Endodermal cell (in vitro differentiated cells): ENCODE results near the gene TCF3. TPM values are rescaled to one million over a fixed set of nuclear protein-coding genes. Genes with fewer than 3 reads are reported as not detected.

ENCODE experiments used
- DNase-seq: peaks from one replicate; pipeline ENCODE4 v3.0.0-alpha.2; 2017
- H3K27ac ChIP-seq: 2 replicates; pipeline ENCODE4 v1.5.1; 2013; ENCODE audit warnings: mild to moderate bottlenecking, low read depth, low read length, moderate library complexity
- H3K27me3 ChIP-seq: 2 replicates; pipeline ENCODE4 v1.6.1; 2013; ENCODE audit warnings: mild to moderate bottlenecking, low read length, moderate library complexity; ENCODE audit not compliant: insufficient read depth, control insufficient read depth, poor library complexity, severe bottlenecking
- H3K36me3 ChIP-seq: 2 replicates; pipeline ENCODE4 v1.7.0; 2013; ENCODE audit warnings: mild to moderate bottlenecking, low read length, moderate library complexity; ENCODE audit not compliant: control insufficient read depth, insufficient read depth
- H3K4me1 ChIP-seq: one replicate; pipeline ENCODE4 v1.7.0; 2013; ENCODE audit warnings: low read length; ENCODE audit not compliant: control insufficient read depth, insufficient read depth
- H3K4me3 ChIP-seq: 2 replicates; pipeline ENCODE4 v1.5.1; 2013; ENCODE audit warnings: mild to moderate bottlenecking, low read length, moderate library complexity
- H3K9ac ChIP-seq: 2 replicates; pipeline ENCODE4 v1.6.1; 2013; ENCODE audit warnings: mild to moderate bottlenecking, low read length, moderate library complexity; ENCODE audit not compliant: poor library complexity, severe bottlenecking; ENCODE audit errors: extremely low read depth
- H3K9me3 ChIP-seq: 2 replicates; pipeline ENCODE4 v1.6.1; 2013; ENCODE audit warnings: mild to moderate bottlenecking, low read length, moderate library complexity; ENCODE audit not compliant: control insufficient read depth
- H3K27ac Mint-ChIP-seq: 2 replicates; pipeline ENCODE4 v1.8.0; 2020; ENCODE audit warnings: mixed read lengths
- H3K27me3 Mint-ChIP-seq: 2 replicates; pipeline ENCODE4 v1.8.0; 2021; ENCODE audit warnings: mild to moderate bottlenecking, mixed read lengths; ENCODE audit not compliant: insufficient read depth
- H3K36me3 Mint-ChIP-seq: 2 replicates; pipeline ENCODE4 v1.8.0; 2020; ENCODE audit warnings: low read depth, mixed read lengths
- H3K4me1 Mint-ChIP-seq: 2 replicates; pipeline ENCODE4 v1.8.0; 2020; ENCODE audit warnings: mixed read lengths
- H3K4me3 Mint-ChIP-seq: 2 replicates; pipeline ENCODE4 v1.8.0; 2020; ENCODE audit warnings: mild to moderate bottlenecking, moderate library complexity, mixed read lengths
- H3K9me3 Mint-ChIP-seq: 2 replicates; pipeline ENCODE4 v1.8.0; 2020; ENCODE audit warnings: mild to moderate bottlenecking, mixed read lengths
- CTCF ChIP-seq: fragments of 200-600 bp; sonication (generic); conservative IDR thresholded peaks from 2 replicates; pipeline ENCODE4 v1.5.0; 2021; ENCODE audit warnings: antibody characterized with exemption, mild to moderate bottlenecking
- WGBS, 2 experiments: methylation state at CpG; one replicate each; pipeline versions ENCODE4 v1.1.5 to v1.1.7; 2013; ENCODE audit warnings: missing lambda C conversion rate in 2 of 2, mixed read lengths in 1 of 2; ENCODE audit not compliant: insufficient coverage in 1 of 2, insufficient read length in 1 of 2; 5-methylcytosine and 5-hydroxymethylcytosine counted together
- total RNA-seq, 2 donors: library from RNA; stranded (reverse); fragmentation: NEBNext Ultra II Directional in 1 of 2; extraction: Animal tissue kit (Norgen Biotek cat#: 25700) in 1 of 2; gene quantifications; 2 replicates in 1 of 2; 3 replicates in 1 of 2; pipeline ENCODE4 v1.2.1, GENCODE V29; 2021

Gene TCF3
- total RNA-seq, 2 donors from 2014 or later, result 233 to 268 TPM

DNA sequence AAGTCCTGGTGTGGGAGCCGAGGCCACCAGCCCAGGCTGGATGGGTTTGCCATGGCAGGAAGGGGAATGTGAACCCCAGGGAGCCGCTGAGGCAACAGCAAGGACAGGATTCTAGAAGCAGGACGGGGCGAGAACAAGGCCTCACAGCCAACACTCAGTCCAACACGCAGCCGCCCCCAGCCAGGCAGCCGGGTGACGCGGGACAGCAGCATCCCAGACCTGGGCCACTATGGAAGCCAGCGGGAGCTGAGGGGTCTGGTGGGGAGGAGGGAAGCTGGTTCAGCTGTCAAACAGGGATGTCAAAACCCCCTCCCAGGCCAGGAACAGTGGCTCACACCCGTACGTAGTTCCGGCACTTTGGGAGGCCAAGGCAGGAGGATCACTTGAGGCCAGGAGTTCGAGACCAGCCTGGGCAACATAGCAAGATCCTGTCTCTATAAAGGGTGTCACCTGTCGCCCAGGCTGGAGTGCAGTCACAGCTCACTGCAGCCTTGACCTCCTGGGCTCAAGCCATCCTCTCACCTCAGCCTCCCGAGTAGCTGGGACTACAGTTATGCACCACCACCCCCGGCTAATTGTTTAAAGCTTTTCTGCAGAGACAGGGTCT is 91.1 kb downstream of the TCF3 start:
- H3K4me3 Mint-ChIP-seq, result no peak overlapping the region
- no peaks in the 10 kb centered on the region for H3K9me3 Mint-ChIP-seq
- H3K27me3 Mint-ChIP-seq, result no peaks in the 10 kb centered on the region
- H3K27me3 ChIP-seq, result no peaks in the 10 kb centered on the region
- no peak overlapping the region for H3K9ac ChIP-seq
- no peak overlapping the region for H3K27ac Mint-ChIP-seq
- peaks cover 64% of the 10 kb centered on the region for H3K36me3 ChIP-seq
- H3K4me3 ChIP-seq, result no peak overlapping the region
- WGBS, 2 experiments, result 92 to 93% methylated on average over 16 to 17 of the region's 17 CpGs
- no peaks in the 10 kb centered on the region for H3K9me3 ChIP-seq
- no peaks in the 10 kb centered on the region for H3K4me1 Mint-ChIP-seq
- no peak for TF ChIP-seq CTCF
- no peaks in the 10 kb centered on the region for H3K4me1 ChIP-seq
- DNase-seq, result no peak
- no peak overlapping the region for H3K27ac ChIP-seq
- H3K36me3 Mint-ChIP-seq, result peaks cover 45% of the 10 kb centered on the region

DNA sequence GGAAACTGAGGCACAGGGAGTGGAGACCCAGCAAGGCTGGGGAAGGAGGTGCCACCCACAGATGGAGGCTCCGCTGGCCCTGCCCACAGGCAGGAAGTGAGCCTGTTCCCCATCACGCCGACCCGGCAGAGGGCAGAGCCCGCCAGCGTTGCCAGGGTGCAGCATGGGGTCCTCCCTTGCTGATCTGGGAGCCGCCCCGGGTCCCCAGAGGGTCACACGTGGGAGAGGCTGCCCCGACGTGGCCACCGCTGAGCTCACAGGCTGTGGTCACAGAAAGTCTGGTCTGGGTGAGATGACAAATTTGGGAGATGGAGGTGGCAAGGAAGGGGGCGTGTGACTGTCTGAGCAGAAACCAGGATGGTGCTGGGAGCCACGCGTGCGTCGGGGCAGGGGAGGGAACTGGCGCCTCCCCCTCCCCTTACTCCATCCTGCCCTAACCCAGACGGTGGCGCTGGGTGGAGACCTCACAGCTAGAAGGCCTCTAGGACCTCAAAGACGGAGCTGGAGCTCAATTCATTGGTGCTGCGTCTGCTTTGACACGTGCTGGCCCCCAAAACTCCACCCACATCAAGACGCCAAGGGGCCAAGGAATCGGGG is 92.0 kb downstream of the TCF3 start:
- Histone ChIP-seq H3K27me3 (no peaks in the 10 kb centered on the region), H3K36me3 (peaks cover 62% of the 10 kb centered on the region), H3K27ac (no peak overlapping the region), H3K4me1 (no peaks in the 10 kb centered on the region), H3K9me3 (no peaks in the 10 kb centered on the region), H3K4me3 (no peak overlapping the region), H3K9ac (no peak overlapping the region)
- Mint-ChIP-seq H3K4me1 (no peaks in the 10 kb centered on the region), H3K9me3 (no peaks in the 10 kb centered on the region), H3K27me3 (no peaks in the 10 kb centered on the region), H3K4me3 (no peak overlapping the region), H3K36me3 (peaks cover 44% of the 10 kb centered on the region), H3K27ac (no peak overlapping the region)
- 95 to 96% methylated on average over 18 to 25 of the region's 25 CpGs for WGBS, 2 experiments
- no peak for TF ChIP-seq CTCF
- no peak for DNase-seq

Other genes starting within 250 kb of the TCF3 start
- 100 to 1,000 TPM; 154 to 179 TPM for gene DAZAP1, start 245.0 kb downstream of the TCF3 start, total RNA-seq
- 1,000 to 10,000 TPM; 1,298 to 1,321 TPM for gene RPS15, start 214.2 kb downstream of the TCF3 start, total RNA-seq
- gene APC2, start 202.5 kb downstream of the TCF3 start, total RNA-seq, result under 1 TPM; 0.38 to 0.57 TPM
- gene C19orf25, start 173.4 kb downstream of the TCF3 start, total RNA-seq, result 10 to 100 TPM; 40.0 to 51.1 TPM
- 10 to 100 TPM; 25.2 to 31.6 TPM for gene PCSK4, start 162.3 kb downstream of the TCF3 start, total RNA-seq
- gene REEP6, start 161.4 kb downstream of the TCF3 start, total RNA-seq, result 10 to 100 TPM; 24.7 to 49.4 TPM
- gene ADAMTSL5, start 139.6 kb downstream of the TCF3 start, total RNA-seq, result 1 to 10 TPM; 4.1 to 4.8 TPM
- under 1 TPM in 1 of 2 donors, not detected in 1; 0.48 TPM for gene PLK5, start 128.5 kb downstream of the TCF3 start, total RNA-seq
- gene MEX3D, start 84.3 kb downstream of the TCF3 start, total RNA-seq, result 100 to 1,000 TPM in 1 of 2 donors, 10 to 100 TPM in 1; 94.1 to 103 TPM
- 100 to 1,000 TPM; 108 TPM for gene MBD3, start 59.8 kb downstream of the TCF3 start, total RNA-seq
- 100 to 1,000 TPM; 171 to 195 TPM for gene UQCR11, start 47.2 kb downstream of the TCF3 start, total RNA-seq
- gene ONECUT3, start 100.9 kb upstream of the TCF3 start, total RNA-seq, result under 1 TPM in 1 of 2 donors, not detected in 1; 0.04 TPM
- gene ATP8B3, start 159.7 kb upstream of the TCF3 start, total RNA-seq, result 1 to 10 TPM; 2.3 to 3.4 TPM
- gene REXO1, start 195.9 kb upstream of the TCF3 start, total RNA-seq, result 10 to 100 TPM; 51.6 to 56.4 TPM
- gene KLF16, start 211.0 kb upstream of the TCF3 start, total RNA-seq, result 10 to 100 TPM; 39.0 to 42.9 TPM
- gene ABHD17A, start 232.9 kb upstream of the TCF3 start, total RNA-seq, result 10 to 100 TPM; 50.6 to 52.9 TPM